ENCODE measurements around the gene ALPP.
"Not testable (repeated sequence)": the region's sequence is repeated elsewhere in the genome, so short reads cannot be mapped to it uniquely, and the experiment has no call there.

The ALPP gene

DNA sequence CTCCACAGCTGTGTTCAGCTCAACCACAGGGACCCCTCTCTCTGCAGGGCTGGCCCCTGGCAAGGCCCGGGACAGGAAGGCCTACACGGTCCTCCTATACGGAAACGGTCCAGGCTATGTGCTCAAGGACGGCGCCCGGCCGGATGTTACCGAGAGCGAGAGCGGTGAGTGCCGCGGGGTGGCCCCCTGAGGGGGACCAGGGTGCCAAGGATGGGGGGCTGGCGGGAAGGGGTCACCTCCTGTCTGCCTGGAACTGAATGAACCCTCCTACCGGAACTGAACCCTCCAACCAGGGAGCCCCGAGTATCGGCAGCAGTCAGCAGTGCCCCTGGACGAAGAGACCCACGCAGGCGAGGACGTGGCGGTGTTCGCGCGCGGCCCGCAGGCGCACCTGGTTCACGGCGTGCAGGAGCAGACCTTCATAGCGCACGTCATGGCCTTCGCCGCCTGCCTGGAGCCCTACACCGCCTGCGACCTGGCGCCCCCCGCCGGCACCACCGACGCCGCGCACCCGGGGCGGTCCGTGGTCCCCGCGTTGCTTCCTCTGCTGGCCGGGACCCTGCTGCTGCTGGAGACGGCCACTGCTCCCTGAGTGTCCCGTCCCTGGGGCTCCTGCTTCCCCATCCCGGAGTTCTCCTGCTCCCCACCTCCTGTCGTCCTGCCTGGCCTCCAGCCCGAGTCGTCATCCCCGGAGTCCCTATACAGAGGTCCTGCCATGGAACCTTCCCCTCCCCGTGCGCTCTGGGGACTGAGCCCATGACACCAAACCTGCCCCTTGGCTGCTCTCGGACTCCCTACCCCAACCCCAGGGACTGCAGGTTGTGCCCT lies 2.9 kb downstream of the ALPP start:
- not testable (repeated sequence) for DNase-seq (ENCODE audit: low read depth in 2 of 2)

- no peak for DNase-seq (ENCODE audit: low read depth in 2 of 2)
These were observed 4.0 kb downstream of the ALPP start for GRCh38 chr2:232382331-232383225.

DNA sequence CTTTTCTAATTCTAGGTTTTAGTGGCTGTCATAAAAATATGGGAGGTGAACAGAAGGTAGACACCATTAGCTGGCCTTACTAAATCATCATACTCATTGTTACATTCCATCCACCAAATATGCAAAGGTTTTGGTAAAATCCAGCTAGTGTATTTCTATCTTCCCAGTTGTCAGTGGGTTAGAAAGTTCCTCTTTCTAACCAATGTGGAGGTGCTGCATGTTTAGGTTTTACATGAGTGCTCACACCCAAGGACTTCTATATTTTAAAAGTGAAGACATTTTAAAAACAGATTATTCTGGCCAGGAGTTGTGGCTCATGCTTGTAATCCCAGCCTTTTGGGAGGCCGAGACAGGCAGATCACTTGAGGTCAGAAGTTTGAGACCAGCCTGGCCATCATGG lies 5.9 kb downstream of the ALPP start:
- DNase-seq (ENCODE audit: low read depth in 2 of 2), result no peak

DNA sequence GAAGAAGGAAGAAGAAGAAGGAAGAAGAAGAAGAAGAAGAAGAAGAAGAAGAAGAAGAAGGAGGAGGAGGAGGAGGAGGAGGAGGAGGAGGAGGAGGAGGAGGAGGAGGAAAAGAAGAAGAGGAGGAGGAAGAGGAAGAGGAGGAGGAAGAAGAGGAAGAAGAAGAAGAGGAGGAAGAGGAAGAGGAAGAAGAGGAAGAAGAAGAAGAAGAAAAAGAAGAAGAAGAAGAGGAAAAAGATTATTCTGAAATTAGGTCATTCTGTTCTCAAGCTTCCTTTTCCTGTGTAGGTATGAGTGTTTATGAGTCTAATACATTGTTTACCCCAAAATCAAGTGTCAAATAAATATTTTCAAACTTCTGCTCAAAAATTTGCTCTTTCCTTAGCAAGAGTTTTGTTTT lies 6.5 kb downstream of the ALPP start:
- not testable (repeated sequence) for DNase-seq (ENCODE audit: low read depth in 2 of 2)

DNA sequence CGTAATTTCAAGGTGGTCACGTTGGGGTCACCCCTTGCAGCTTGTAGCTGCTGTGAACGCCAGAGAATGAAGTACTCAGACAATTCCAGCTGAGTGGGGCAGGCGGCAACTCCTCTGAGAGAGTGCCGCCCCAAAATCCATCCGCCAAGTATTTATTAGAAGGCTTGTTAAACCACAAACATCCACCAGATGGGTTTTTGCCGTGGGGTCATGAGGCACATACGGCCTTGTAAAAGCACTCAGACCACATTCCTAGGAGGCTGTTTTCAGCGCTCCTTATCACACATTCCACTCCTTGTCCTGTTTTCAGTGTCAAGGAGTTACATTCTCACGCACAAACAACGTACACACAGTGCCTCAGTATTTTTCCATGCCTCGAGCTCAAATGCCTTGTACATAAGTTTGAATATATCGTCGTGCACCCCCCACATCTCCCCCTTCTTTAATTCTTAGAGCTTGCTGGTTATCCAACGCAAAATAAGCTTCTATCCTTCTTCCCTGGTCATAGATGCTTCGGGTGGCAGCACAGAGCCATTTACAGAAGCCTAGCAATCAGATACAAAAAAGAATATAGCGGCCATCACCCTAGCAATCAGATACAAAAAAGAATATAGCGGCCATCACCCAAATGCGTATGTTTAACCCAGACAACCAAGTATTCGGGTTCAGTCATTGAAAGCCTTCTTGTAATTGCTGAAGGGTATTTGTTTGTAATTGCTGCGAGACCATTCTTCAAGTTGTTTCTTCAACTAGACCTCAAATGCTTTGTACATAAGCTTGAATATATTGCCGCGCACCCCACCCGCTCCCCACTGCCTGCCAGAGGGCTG lies 7.3 kb downstream of the ALPP start:
- DNase-seq (ENCODE audit: low read depth in 2 of 2), result no peak

DNA sequence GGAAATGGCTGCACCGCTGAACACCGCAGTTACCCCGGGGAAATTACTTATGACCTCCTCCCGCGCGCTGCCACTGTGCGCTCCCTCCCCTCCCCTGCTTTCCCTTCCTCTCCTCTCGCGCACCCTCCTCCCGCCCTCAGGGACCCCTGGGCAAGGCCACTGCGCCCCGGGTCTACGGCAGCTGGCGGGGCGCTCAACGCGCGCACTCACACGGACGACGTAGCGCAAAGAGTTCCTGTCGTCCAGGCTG lies 7.9 kb downstream of the ALPP start:
- DNase-seq (ENCODE audit: low read depth in 2 of 2), result no peak

- DNase-seq (ENCODE audit: low read depth in 2 of 2), result no peak
These were observed 8.3 kb downstream of the ALPP start for GRCh38 chr2:232386740-232387450.

DNA sequence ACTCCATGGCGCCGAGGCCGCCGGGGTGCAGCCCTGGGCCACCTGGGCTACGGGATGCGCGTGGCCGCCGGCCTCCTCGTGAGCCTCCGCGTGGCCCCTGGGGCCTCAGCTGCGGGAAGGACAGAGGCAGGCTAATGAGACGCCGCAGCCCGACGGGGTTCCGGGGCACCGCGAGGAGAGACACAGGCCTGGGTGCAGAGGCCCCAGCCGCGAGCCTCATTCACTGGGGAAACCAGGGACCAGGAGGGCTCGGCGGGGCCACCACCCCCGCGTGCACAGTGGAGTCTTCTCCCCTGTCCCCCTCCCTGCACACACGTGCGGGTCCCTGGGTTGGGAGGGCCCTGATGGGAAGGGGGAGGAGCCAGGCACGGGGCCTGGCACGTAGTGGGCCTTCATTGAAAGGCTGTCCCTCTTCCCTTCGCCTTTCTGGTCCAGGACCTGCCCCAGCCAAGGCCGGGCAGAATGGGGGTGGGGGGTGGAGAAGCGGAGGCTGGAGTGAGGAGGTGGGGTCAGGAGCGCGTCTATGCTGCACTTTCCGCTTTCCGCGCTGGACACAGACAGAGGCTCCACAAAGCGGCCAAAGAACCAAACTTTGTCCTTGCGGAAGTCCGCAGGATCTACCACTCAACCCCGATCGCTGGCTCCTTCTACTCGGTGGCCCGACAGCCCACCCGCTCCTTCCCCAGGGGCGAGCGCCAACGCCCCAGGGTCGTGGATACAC lies 9.1 kb downstream of the ALPP start:
- no peak for DNase-seq (ENCODE audit: low read depth in 2 of 2)

DNA sequence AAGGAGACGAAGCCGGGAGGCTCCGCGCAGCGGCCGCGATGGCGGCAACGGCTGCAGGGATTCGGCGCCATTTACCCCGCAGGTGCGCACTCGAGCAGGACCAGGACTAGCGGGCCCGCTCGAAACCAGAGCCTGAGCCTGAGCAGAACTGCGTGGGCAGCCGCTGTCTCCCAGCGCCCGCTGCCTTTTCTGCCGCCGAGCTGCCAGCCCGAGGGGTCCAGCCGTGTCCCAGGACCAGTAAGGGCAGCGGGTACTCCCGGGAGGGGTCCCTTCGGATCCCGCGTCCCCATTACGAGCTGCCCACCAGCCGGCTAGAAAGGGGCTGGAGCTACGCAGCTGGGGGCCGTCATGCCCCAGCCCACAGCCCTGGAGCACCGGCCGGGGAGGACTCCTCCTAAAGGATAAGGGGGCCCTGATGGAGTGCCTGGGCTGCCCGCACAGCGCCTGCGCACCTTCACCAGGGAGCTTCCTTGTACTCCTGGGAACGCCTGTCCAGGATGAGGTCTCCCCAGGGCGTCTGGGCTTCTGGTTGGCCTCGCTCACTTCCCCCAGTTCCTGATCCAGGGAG lies 9.9 kb downstream of the ALPP start:
- no peak for DNase-seq (ENCODE audit: low read depth in 2 of 2)

GRCh38 chr2:232389327-232389726 lies 10.8 kb downstream of the ALPP start:
- DNase-seq (ENCODE audit: low read depth in 2 of 2), result no peak

DNA sequence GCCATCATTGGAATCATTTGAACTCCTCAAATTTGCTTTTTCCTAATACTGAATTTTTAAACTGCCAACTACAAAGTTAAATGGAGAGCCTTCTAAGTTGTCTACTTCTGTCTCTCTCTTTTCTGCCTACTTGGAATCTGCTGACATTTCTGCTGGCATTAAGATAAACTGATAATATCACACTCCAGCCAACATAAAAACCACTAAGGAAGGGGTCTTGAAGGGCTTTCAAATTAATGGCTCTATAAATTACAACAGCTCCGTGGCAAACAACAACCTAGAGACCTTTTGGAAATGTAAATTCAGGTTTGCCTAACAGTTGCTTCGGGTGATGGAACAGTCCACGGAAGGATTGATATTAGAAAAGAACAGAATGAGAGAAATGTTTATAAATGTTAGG lies 12.1 kb downstream of the ALPP start:
- DNase-seq (ENCODE audit: low read depth in 2 of 2), result no peak

DNA sequence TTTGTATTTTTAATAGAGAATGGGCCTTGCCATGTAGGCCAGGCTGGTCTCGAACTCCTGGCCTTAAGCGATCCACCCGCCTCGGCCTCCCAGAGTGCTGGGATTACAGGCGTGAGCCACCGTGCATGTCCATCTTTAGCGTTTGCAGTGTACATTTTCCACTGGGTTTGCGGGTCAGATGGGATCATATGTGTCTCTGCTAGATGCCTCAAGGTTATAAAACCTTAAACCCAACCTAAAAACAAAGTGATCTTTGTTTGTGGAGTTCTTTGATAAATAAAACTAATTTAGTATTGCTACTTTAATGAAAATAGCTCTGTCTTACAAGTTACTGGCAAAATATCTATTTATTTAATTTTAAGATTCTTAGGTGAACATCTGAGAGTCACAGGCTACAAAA lies 15.0 kb downstream of the ALPP start:
- DNase-seq (ENCODE audit: low read depth in 2 of 2), result no peak

- DNase-seq (ENCODE audit: low read depth in 2 of 2), result not testable (repeated sequence)
These were observed 15.9 kb downstream of the ALPP start for GRCh38 chr2:232394431-232394830.

GRCh38 chr2:232395586-232395985 lies 17.0 kb downstream of the ALPP start:
- no peak for DNase-seq (ENCODE audit: low read depth in 2 of 2)

DNA sequence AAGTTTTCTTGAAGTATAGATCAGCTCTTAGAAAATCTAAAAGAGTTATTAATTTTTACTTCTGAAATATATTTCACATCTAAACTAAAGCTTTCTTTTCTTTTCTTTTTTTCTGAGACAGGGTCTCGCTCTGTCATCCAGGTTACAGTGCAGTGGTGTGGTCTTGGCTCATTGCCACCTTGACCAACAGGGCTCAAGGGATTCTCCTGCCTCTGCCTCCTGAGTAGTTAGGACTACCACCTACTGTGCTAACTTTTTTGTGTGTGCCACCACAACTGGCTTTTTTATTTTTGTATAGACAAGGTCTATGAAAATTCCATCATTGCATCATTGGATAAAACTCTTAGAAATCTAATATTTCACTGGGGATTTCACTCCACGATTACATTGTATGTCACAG lies 18.1 kb downstream of the ALPP start:
- DNase-seq (ENCODE audit: low read depth in 2 of 2), result no peak

- no peak for DNase-seq (ENCODE audit: low read depth in 2 of 2)
These were observed 19.9 kb downstream of the ALPP start for GRCh38 chr2:232398293-232399034.

DNA sequence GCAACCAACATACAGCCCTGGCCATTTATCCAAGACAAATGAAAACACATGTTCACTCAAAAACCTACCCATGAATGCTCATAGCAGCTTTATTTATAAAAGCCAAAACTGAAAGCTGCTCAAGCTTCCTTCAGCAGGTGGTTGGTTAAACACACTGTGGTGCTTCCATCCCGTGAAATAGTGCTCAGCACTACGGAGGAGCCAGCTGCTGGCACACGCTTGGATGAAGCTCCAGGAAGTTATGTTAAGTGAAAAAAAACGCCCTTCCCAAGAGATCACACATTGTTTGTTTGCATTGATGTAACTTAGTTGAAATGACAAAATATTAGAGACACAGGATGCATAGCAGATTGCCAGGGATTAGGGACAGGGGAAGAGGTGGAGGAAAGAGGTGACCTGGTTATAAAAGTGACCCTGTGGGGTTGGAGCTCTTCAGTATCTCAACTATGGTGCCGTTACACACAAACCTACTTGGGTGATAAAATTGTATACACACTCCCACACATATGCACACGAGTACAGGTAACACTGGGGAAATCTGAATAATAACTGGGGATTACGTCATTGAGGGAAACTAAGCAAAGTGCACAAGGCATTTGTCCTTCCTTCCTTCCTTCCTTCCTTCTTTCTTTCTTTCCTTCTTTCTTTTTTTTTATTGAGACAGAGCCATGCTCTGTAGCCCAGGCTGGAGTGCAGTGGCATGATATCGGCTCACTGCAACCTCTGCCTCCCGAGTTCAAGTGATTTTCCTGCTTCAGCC lies 21.9 kb downstream of the ALPP start:
- no peak for DNase-seq (ENCODE audit: low read depth in 2 of 2)

DNA sequence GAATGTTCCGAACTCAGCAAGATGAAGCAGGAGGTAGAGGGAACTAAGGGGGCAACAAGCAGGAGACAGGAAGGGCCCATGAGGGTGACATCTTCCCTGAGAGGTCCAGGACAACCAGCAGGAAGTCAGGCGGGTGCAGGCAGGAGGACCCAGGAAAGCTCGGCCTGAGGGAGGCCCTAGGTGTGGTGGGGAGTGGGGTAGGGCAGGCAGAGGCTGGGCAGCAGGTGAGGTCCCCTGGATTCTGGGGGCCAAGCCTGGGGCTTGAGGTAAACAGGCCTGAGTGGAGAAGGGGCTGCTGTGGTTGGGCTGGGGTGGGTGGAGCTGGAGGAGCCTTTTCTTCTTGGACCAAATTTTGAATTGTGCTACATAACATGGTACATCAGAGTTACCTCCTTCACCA lies 24.0 kb downstream of the ALPP start:
- DNase-seq (ENCODE audit: low read depth in 2 of 2), result no peak

- DNase-seq (ENCODE audit: low read depth in 2 of 2), result no peak
These were observed 27.5 kb downstream of the ALPP start for GRCh38 chr2:232405943-232406510.

Data from stimulated activated CD4-positive, alpha-beta T cell treated with anti-CD3 and anti-CD28 coated beads, Interleukin-15, amount 100 ng/mL, for 48 hours (primary cell).